ENCODE data around the gene TATDN3. TPM values are rescaled to one million over a fixed set of nuclear protein-coding genes. Genes with fewer than 3 reads are reported as not detected.

The TATDN3 gene
- total RNA-seq, 1 experiment from 2014 or later, result 16.3 TPM

- no peak for TF ChIP-seq RAD21 (IDR thresholded peaks at IDR 0.05; ENCODE audit: low read depth)
- TF ChIP-seq EZH2 (IDR thresholded peaks at IDR 0.05), result no peak
- TF ChIP-seq CEBPB (IDR thresholded peaks at IDR 0.05; ENCODE audit: low read depth), result no peak
These were observed 60.5 kb downstream of the TATDN3 start (continued) for GRCh38 chr1:212852105-212852688.

GRCh38 chr1:212853658-212854057, 62.0 kb downstream of the TATDN3 start:
- no TSS peak for BruUV-seq (replicated peaks)
- H3K9me2 ChIP-seq (ENCODE audit: insufficient read depth), result no peaks in the 10 kb centered on the region
- ChIA-PET CTCF (no interaction called here), POLR2A (no interaction called here), RAD21 (ENCODE audit: low non-redundant PET in 1 of 2, low total read pairs in 2 of 2, uncharacterized antibody in 2 of 2, unreplicated experiment in 2 of 2) (interaction anchor here in 1 of 2 experiments (0.7 kb wide), 1 partner anchor 31 kb away, joined by 3 read pairs; no protein-coding TSS in a partner anchor)
- no peaks in the 10 kb centered on the region for H3K27me3 ChIP-seq (ENCODE audit: insufficient read depth, low read length)
- no peak for TF ChIP-seq RAD21 (IDR thresholded peaks at IDR 0.05; ENCODE audit: low read depth)
- no peak for TF ChIP-seq ATF3 (IDR thresholded peaks at IDR 0.05)
- TF ChIP-seq CEBPB (IDR thresholded peaks at IDR 0.05; ENCODE audit: low read depth), result no peak
- no peak for TF ChIP-seq REST (IDR thresholded peaks at IDR 0.05; ENCODE audit: low read depth)
- no peak for TF ChIP-seq MAX (IDR thresholded peaks at IDR 0.05)
- TF ChIP-seq YY1 (IDR thresholded peaks at IDR 0.05; ENCODE audit: extremely low read depth, insufficient replicate concordance, low read depth, low read length), result no peak
- no peak for TF ChIP-seq EZH2 (IDR thresholded peaks at IDR 0.05)
- TF ChIP-seq FOSL1 (IDR thresholded peaks at IDR 0.05; ENCODE audit: low read depth), result no peak
- no peak for TF ChIP-seq EZH2phosphoT487 (IDR thresholded peaks at IDR 0.05; ENCODE audit: borderline replicate concordance)
- no peak for TF ChIP-seq ZNF274 (IDR thresholded peaks at IDR 0.05; ENCODE audit: low read depth, low read length)
- no peak for TF ChIP-seq ELF1 (IDR thresholded peaks at IDR 0.05; ENCODE audit: borderline replicate concordance, low read depth)
- no peak for TF ChIP-seq JUND (IDR thresholded peaks at IDR 0.05)
- H3K27ac ChIP-seq (ENCODE audit: low read depth, low read length), result no peak overlapping the region
- intact Hi-C loops (cut with micrococcal nuclease), result no loop called here
- ATAC-seq, result no peak
- H3K79me2 ChIP-seq (ENCODE audit: insufficient read depth, low read length), result peaks cover 5% of the 10 kb centered on the region; the same call in 1 of the 2 replicates
- DNase-seq (ENCODE audit: low read depth, low spot score), result no peak
- H3K9me3 ChIP-seq (ENCODE audit: control insufficient read depth in 1 of 2, insufficient read depth in 1 of 2, low read depth in 1 of 2, low read length in 2 of 2), result no peaks in the 10 kb centered on the region
- no peak overlapping the region for H2AFZ ChIP-seq (ENCODE audit: low read depth, low read length, poor library complexity, severe bottlenecking)
- H3K36me3 ChIP-seq (ENCODE audit: control insufficient read depth in 1 of 2, insufficient read depth in 2 of 2, low read length in 2 of 2), result no peaks in the 10 kb centered on the region
- H3K4me3 ChIP-seq (replicated peaks in 1 of 2; ENCODE audit: low read depth in 1 of 2, low read length in 2 of 2), result no peak overlapping the region
- H3K9ac ChIP-seq (ENCODE audit: low read length), result no peak overlapping the region
- peaks cover 9 to 12% of the 10 kb centered on the region in 2 experiments for H3K4me1 ChIP-seq (ENCODE audit: control insufficient read depth in 1 of 2, insufficient read depth in 2 of 2, low read length in 2 of 2)
- H4K20me1 ChIP-seq (ENCODE audit: insufficient read depth), result no peaks in the 10 kb centered on the region
- H3K4me2 ChIP-seq (ENCODE audit: low read length), result no peak overlapping the region
